CD4-positive, alpha-beta T cell treated with Interleukin-6 at 100 ng/mL for 8 hours (primary cell): Measurements from ENCODE around the gene AGBL3.
"Not testable (repeated sequence)": the region's sequence is repeated elsewhere in the genome, so short reads cannot be mapped to it uniquely, and the experiment has no call there.

Experiments used
- DNase-seq: peaks from one replicate; pipeline ENCODE4 v3.0.0-alpha.2; 2020; ENCODE audit warnings: mixed read lengths, low spot score

The AGBL3 gene

GRCh38 chr7:134963036-134963435, 23.3 kb upstream of the AGBL3 start:
- no peak for DNase-seq

DNA sequence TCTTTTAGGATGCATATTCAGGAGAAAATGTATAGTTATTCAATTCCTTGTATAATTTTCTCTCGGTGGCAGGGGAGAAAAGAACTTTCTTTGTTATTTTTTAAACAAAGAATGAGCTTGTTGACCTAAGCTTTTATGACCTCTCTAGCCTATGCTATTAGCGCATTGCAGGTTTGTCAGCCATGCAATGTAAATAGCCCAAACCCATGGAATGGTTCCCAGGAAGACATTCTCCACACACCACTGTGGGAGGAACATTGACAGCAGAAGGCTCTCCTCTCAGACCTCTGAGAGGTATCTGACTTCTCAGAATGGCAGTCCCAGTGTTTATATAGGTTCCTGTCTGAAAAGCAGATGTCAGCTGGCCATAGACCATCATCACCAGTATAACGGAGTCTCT, 19.6 kb upstream of the AGBL3 start:
- no peak for DNase-seq

DNA sequence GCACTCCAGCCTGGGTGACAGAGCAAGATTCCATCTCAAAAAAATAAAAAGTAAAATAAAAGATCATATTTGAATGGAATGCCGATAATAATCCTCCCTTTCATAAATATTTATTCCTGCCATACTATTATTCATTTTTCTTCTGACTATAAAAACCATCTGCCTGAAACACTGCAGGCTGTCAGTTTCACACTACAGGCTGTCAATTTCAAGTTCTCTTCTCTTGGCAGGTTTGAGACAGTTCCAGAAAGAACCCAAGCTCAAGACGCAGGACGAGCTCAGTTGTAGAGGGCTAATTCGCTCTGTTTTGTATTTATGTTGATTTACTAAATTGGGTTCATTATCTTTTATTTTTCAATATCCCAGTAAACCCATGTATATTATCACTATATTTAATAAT, 18.2 kb upstream of the AGBL3 start:
- no peak for DNase-seq

- DNase-seq = not testable (repeated sequence)
These were observed 4.7 kb upstream of the AGBL3 start for GRCh38 chr7:134981645-134982044.

GRCh38 chr7:134985894-134986362, 380 bp upstream of the AGBL3 start:
- no peak for DNase-seq

DNA sequence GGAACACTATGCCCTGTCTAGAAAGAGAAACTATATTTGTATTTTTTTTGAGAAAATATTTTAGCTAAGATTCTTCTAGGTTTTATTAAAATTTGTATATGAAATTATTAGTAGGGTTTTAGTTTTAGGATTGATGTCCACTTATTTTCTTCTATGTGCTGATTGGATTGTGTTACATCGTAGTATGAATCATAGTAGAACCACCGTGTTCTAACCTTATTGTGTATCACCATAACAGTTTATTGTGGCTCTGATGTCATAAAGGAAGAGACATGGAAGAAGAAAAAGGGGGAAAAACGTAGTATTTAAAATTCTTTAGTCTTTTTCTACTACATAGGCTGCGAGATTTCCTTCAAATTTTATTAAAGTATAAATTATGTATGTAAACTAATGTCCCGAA, 1.9 kb downstream of the AGBL3 start:
- DNase-seq = no peak

- no peak for DNase-seq
These were observed 5.4 kb downstream of the AGBL3 start for GRCh38 chr7:134991469-134992339.

DNA sequence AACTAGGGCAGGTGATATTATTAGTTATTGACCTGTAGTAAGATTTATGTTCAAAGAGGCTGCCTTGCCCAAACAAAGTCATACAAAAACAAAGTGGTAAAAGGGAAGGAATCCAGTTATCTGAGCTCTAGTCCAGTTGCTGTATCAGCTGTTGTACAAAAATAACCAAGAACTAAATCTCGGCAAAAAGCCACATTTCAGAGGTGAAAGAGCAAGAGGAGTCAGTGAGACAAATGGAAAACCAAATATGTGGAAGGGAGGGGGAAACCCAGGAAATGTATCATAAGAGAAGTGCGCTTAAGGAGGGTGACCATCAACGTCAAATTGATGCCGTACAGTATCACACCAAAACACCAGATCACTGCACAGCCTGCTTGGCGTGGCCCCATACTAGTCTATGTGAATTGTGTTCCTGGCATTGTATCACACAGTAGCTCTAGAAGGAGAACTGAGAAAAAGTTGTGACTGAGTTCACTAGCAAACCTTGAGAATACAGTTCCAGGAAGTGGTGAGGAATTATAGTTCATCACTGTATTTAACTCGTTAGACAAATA, 6.4 kb downstream of the AGBL3 start:
- no peak for DNase-seq

- no peak for DNase-seq
These were observed 7.7 kb downstream of the AGBL3 start for GRCh38 chr7:134993877-134994456.

- no peak for DNase-seq
These were observed 9.2 kb downstream of the AGBL3 start for GRCh38 chr7:134995239-134996096.

DNA sequence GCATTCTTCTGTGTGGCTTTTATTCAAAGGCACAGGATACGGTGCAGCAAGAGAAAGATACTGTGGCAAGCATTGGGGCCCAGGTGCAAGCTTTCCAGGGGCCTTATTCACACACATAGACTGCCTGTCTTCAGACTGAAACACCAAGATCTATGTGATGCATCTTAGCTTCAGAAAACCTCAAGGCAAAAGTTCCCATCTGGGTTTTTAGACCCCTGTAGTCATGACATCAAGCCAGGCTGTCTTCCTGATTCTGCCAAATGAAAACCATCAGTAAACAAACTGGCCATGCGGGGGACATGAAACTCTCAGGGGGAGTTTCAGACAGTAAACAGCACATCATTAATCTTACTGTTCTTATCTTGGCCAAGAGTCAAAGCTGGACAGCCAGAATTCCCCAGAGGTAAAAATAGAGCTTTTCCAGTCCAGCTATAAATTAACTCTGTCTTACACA, 9.8 kb downstream of the AGBL3 start:
- DNase-seq = no peak

DNA sequence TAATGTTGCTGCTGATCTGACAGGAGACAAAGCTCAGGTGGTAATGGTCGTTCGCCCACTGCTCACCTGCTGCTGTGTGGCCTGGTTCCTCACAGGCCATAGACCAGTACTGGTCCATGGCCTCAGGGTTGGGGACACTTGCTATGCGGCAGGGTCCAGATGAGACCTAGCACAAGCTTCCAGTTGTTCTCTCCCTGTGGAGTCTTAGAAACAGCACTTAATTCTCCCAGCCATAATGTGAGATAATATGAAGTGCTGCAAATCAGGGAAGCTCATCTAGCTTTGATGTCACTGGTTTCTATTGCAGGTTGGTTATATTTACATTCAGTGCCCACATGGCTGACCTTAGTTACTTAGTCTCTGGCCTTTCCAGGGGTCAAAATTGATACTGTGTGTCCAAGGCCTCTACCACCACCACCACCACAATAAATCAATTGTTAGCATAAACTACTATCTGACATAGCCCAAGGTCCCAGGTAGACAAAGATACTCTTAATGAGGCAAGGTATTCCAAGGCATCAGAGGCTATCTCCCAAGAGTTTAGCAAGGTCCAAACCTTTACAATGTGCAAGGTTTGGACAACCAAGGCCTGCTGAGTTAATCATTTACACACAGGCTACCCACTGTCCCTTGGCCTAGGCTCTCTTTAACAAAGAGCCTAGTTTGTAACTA, 11.0 kb downstream of the AGBL3 start:
- no peak for DNase-seq

DNA sequence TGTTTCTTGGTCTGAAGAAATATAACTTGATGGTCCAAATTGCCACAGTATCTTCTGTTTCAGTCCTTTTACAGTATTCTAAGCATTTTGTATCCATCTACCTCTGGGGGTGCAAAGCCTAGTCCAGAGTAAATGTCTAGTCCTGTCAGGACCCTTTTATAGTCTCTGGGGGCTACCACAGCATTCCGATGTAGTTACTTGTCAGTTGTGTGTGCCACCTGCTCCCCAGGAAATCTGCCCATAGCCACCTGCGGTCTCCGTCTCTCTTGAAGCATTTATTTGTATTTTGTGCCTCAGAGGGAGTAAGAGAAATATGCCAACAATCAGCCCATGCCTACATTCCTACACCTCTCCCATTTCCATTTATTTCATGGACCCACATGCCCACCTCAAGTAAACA, 12.8 kb downstream of the AGBL3 start:
- DNase-seq = no peak

DNA sequence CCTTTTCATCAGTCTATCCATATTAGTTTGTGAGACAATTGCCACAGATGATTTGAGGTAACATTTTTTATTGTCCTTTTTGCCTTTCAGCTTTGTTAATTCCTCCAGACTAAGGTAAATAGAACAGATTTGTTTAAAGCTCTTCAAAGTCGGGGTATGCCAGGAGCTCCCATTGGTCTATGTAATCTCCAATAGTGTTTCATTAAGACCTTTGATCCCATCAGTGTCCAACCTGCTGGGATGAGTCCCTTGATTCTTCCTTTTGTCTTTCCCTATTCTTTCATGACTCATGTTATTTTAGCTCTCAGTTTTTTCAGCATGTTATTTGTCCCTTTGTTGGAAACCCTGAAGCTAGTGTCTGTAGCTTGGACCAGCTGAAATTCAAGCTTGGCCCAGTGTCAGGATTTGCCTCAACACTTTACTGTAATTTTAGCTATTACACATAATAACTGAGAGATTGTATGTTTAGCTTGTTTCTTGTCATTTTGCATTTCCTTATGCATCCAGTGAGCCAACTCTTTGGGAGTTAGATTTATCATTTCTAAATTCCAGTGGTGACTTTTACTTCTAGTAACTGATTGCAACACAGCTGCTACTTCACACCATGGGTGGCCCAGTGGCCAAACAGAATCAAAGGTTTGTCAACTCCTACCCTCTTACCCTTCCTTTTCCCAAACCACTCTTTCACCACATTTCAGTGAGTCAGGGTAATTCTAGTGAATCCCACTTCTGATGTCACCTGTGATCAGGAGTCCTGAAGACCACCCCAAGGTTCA, 15.3 kb downstream of the AGBL3 start:
- DNase-seq = no peak

- no peak for DNase-seq
These were observed 25.9 kb downstream of the AGBL3 start for GRCh38 chr7:135012229-135012628.

GRCh38 chr7:135023622-135024021, 37.3 kb downstream of the AGBL3 start:
- no peak for DNase-seq

- no peak for DNase-seq
These were observed 48.9 kb downstream of the AGBL3 start for GRCh38 chr7:135035252-135035651.

DNA sequence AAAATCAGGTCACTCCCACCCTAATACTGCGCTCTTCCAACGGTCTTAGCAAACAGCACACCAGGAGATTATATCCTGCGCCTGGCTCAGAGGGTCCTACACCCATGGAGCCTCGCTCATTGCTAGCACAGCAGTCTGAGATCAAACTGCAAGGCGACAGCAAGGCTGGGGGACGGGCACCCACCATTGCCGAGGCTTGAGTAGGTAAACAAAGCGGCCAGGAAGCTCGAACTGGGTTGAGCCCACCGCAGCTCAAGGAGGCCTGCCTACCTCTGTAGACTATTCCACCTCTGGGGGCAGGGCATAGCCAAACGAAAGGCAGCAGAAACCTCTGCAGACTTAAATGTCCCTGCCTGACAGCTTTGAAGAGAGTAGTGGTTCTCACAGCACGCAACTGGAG, 80.7 kb downstream of the AGBL3 start:
- not testable (repeated sequence) for DNase-seq

DNA sequence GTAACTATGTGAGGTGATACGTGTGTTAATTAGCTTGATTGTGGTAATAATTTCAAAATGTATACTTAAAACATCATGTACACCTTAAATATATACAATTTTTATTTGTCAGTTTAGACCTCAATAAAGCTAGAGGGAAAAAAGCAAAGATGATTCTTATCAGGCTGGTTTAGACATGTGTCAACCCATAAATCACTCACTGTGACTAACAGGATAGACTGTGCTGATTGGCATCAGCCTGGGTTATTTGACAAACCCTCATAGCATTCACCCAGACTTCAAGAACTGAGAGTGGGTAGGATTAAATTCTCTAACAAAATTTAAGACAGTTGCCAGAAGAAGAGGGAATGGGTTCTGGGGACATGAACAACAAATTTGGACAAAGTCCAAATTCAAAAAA, 87.8 kb downstream of the AGBL3 start:
- DNase-seq = no peak

DNA sequence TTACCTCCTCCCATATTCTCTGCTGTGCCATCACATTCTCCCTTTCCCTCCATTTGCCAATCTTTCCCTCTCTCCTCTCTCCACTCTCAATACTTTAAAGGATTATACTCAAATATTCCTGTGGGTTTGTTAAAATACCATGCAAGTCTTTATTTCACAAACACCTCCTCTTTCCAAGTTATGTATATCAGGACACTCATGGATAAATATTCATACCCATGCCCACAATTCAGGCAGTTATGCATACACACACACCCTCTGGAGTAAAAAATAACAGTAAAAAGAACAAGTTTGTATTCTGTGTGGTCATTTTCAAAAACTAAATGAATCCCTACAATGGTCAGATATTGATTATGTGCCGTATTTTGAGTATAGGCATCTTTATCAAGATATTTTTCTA, 88.2 kb downstream of the AGBL3 start:
- no peak for DNase-seq

DNA sequence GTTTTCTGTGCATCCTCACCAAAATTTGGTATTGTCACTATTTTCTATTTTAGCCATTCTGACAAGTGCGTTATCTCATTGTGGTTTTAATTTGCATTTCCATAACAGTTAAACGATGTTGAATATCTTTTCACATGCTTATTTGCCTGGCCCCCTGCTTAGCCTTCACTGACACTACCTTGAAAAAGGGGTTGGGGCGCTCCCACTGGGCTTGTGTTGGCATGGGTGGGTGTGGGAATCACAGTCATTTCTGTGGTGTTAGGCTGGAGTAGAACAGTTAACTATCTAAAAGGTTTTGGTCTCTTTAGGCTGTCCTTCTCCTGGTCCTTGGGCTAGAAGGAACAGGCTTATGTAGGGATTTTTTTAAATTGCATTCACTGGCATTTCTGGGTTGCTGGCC, 89.4 kb downstream of the AGBL3 start:
- no peak for DNase-seq
